ENCODE measurements around the gene UCN.

DNA sequence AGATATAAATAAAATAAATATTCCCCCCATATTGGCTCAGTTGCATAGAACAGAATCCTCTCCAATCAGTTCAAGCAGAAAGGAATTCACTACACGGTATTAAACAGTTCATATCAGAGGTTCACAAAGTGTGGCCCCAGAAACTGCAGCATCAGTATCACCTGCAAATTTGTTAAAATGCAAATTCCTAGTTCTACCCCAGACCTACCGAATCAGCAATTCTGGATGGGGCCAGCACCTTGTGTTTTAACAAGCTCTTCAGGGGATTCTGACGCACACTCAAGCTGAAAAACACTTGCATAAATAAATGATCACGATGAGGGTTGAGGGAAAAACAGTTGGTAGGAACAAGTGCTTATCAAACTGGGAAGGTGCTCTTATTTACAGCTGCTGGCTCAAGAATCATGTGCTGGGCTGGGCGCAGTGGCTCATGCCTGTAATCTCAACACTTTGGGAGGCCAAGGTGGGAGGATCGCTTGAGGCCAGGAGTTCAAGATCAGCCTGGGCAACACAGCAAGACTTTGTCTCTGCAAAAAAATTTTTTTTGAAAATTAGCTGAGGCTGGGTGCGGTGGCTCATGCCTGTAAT, 42.0 kb upstream of the UCN start:
- no peak for TF ChIP-seq POLR2A (IDR thresholded peaks at IDR 0.05; ENCODE audit: low read length)
- TF ChIP-seq GATA1 (IDR thresholded peaks at IDR 0.05; ENCODE audit: low read depth, low read length): no peak

All from erythroblast (primary cell).